HepG2 (cell line): ENCODE results near the gene USE1. TPM values are rescaled to one million over a fixed set of nuclear protein-coding genes. Genes with fewer than 3 reads are reported as not detected.

Experiments
- CCDC6 ChIP-seq: sonication (generic); formaldehyde crosslinking; IDR thresholded peaks from 2 replicates; pipeline ENCODE4 v1.8.1; 2022; ENCODE audit warnings: mild to moderate bottlenecking, missing genetic modification reagents, moderate library complexity
- DR1 ChIP-seq: sonication (generic); formaldehyde crosslinking; IDR thresholded peaks from 2 replicates; pipeline ENCODE4 v1.8.0; 2021; ENCODE audit warnings: mild to moderate bottlenecking, missing genetic modification reagents, inconsistent platforms
- HDAC2 ChIP-seq: sonication (generic); formaldehyde crosslinking; IDR thresholded peaks from 2 replicates; pipeline ENCODE4 v1.4.0; 2020; ENCODE audit warnings: missing genetic modification reagents
- HNF4A ChIP-seq: sonication (generic); formaldehyde crosslinking; IDR thresholded peaks from 2 replicates; pipeline ENCODE4 v1.4.0; 2020; ENCODE audit warnings: missing genetic modification reagents
- JUNB ChIP-seq: sonication (generic); formaldehyde crosslinking; IDR thresholded peaks from 2 replicates; pipeline ENCODE4 v1.8.0; 2022; ENCODE audit warnings: missing genetic modification reagents, mild to moderate bottlenecking, borderline replicate concordance
- LCORL ChIP-seq, 2 experiments: fragments of 450-650 bp in 1 of 2; sonication (generic) in 1 of 2; formaldehyde crosslinking in 1 of 2; IDR thresholded peaks; 2 replicates each; pipeline versions ENCODE4 v1.5.0 to v1.6.1; 2017 to 2020; ENCODE audit warnings: antibody characterized with exemption in 1 of 2, missing genetic modification reagents in 1 of 2
- MYPOP ChIP-seq: sonication (generic); formaldehyde crosslinking; IDR thresholded peaks from 2 replicates; pipeline ENCODE4 v1.8.1; 2023; ENCODE audit warnings: mild to moderate bottlenecking, moderate library complexity, missing genetic modification reagents
- SKI ChIP-seq: fragments of 450-650 bp; IDR thresholded peaks from one replicate; pipeline ENCODE4 v1.6.1; 2018; ENCODE audit warnings: mild to moderate bottlenecking; ENCODE audit not compliant: partially characterized antibody
- STAG1 ChIP-seq: sonication (generic); formaldehyde crosslinking; IDR thresholded peaks from 2 replicates; pipeline ENCODE4 v1.4.0; 2020; ENCODE audit warnings: missing genetic modification reagents
- TBX2 ChIP-seq: sonication (generic); formaldehyde crosslinking; IDR thresholded peaks from 2 replicates; pipeline ENCODE4 v1.5.0; 2020; ENCODE audit warnings: missing genetic modification reagents, mild to moderate bottlenecking, borderline replicate concordance
- TFAP4 ChIP-seq: sonication (generic); IDR thresholded peaks from 2 replicates; pipeline ENCODE4 v1.6.1; 2016; ENCODE audit warnings: low read depth, borderline replicate concordance
- ZBTB7B ChIP-seq: sonication (generic); formaldehyde crosslinking; IDR thresholded peaks from 2 replicates; pipeline ENCODE4 v1.4.0; 2020; ENCODE audit warnings: missing genetic modification reagents
- ZC3H13 ChIP-seq: sonication (generic); formaldehyde crosslinking; IDR thresholded peaks from 2 replicates; pipeline ENCODE4 v1.8.1; 2023; ENCODE audit warnings: mild to moderate bottlenecking, missing genetic modification reagents, moderate library complexity
- ZFX ChIP-seq: sonication (generic); formaldehyde crosslinking; IDR thresholded peaks from 2 replicates; pipeline ENCODE4 v1.4.0; 2020; ENCODE audit warnings: mild to moderate bottlenecking, low read depth, missing genetic modification reagents, moderate library complexity
- ZFY ChIP-seq: sonication (generic); formaldehyde crosslinking; IDR thresholded peaks from 2 replicates; pipeline ENCODE4 v1.4.0; 2020; ENCODE audit warnings: missing genetic modification reagents
- ZIK1 ChIP-seq: sonication (generic); formaldehyde crosslinking; IDR thresholded peaks from 2 replicates; pipeline ENCODE4 v1.5.0; 2020; ENCODE audit warnings: mild to moderate bottlenecking, low read depth, missing genetic modification reagents, borderline replicate concordance
- ZNF121 ChIP-seq: sonication (generic); formaldehyde crosslinking; IDR thresholded peaks from 2 replicates; pipeline ENCODE4 v1.5.0; 2020; ENCODE audit warnings: mild to moderate bottlenecking, missing genetic modification reagents
- ZNF263 ChIP-seq: sonication (generic); formaldehyde crosslinking; IDR thresholded peaks from 2 replicates; pipeline ENCODE4 v1.4.0; 2020; ENCODE audit warnings: missing genetic modification reagents
- ZNF280B ChIP-seq: sonication (generic); formaldehyde crosslinking; IDR thresholded peaks from 2 replicates; pipeline ENCODE4 v1.5.0; 2020; ENCODE audit warnings: missing genetic modification reagents, mild to moderate bottlenecking, borderline replicate concordance
- ZNF574 ChIP-seq: sonication (generic); formaldehyde crosslinking; IDR thresholded peaks from 2 replicates; pipeline ENCODE4 v1.4.0; 2020; ENCODE audit warnings: missing genetic modification reagents
- ZNF670 ChIP-seq: sonication (generic); formaldehyde crosslinking; IDR thresholded peaks from 2 replicates; pipeline ENCODE4 v1.8.0; 2022; ENCODE audit warnings: mild to moderate bottlenecking, missing genetic modification reagents, borderline replicate concordance
- polyA plus RNA-seq, 8 experiments: library from polyadenylated mRNA; depleted of rRNA in 3 of 8; stranded (reverse) in 7 of 8; unstranded in 1 of 8; fragments of >200 nt; fragmentation: Illumina TruSeq in 4 of 8; extraction: Trizol in 4 of 8; gene quantifications; 2 replicates each; pipeline versions ENCODE4 v1.2.1 to v1.2.3, GENCODE V29; 2011 to 2016; ENCODE audit warnings: low read depth in 4 of 8, missing spikeins in 1 of 8, mixed read lengths in 1 of 8; ENCODE audit not compliant: insufficient read depth in 1 of 8
- total RNA-seq, 5 experiments: library from RNA; depleted of rRNA; stranded (reverse); fragments of >200 nt; fragmentation: Illumina TruSeq; extraction: Trizol; gene quantifications; 2 replicates each; pipeline ENCODE4 v1.2.3, GENCODE V29; 2016; ENCODE audit warnings: low read depth in 1 of 5

The USE1 gene
- total and polyA plus RNA-seq, 2 of the 13 experiments (the other 11 are each of a cell fraction or from before 2014, with no cell fraction given): 9.9 to 17.6 TPM

- TF ChIP-seq CCDC6 (peak; percentile 47; the same call in 1 of the 2 replicates), LCORL (IDR thresholded peaks at IDR 0.05) (no peak), LCORL (CRISPR knock-in tag; IDR thresholded peaks at IDR 0.05) (peak; percentile 8; the same call in 1 of the 2 replicates), ZNF280B (CRISPR knock-in tag) (no peak), TBX2 (CRISPR knock-in tag) (peak; percentile 33; the same call in 1 of the 2 replicates), ZNF670 (CRISPR knock-in tag) (no peak), STAG1 (CRISPR knock-in tag) (peak; percentile 5; the same call in 1 of the 2 replicates), ZFY (CRISPR knock-in tag) (peak; percentile 58), ZIK1 (peak; percentile 37; the same call in 1 of the 2 replicates), ZFX (CRISPR knock-in tag) (peak; percentile 48; the same call in 1 of the 2 replicates), SKI (peak; percentile 13), ZC3H13 (CRISPR knock-in tag) (0 out of 2 replicates have a peak, but pooled peaks have one; percentile 15), HNF4A (CRISPR knock-in tag) (peak; percentile 87), TFAP4 (peak; percentile 36; the same call in 1 of the 2 replicates), MYPOP (CRISPR knock-in tag) (0 out of 2 replicates have a peak, but pooled peaks have one; percentile 10), ZNF263 (peak; percentile 56; the same call in 1 of the 2 replicates), JUNB (CRISPR knock-in tag) (no peak), ZNF121 (no peak), ZNF574 (CRISPR knock-in tag) (peak; percentile 36), HDAC2 (CRISPR knock-in tag) (0 out of 2 replicates have a peak, but pooled peaks have one; percentile 3), DR1 (CRISPR knock-in tag) (no peak), ZBTB7B (peak; percentile 57; the same call in 1 of the 2 replicates)
These were observed 28.2 kb downstream of the USE1 start (continued) for GRCh38 chr19:17243211-17243829.
